HepG2 (cell line): ENCODE data around the gene DIPK1C. TPM values are rescaled to one million over a fixed set of nuclear protein-coding genes. Genes with fewer than 3 reads are reported as not detected.

Source experiments
- ATAC-seq: fragments of 200-7000 bp; cut with Tn5 transposase; 3 replicates; pipeline ENCODE4 v1.9.1; 2020; ENCODE audit warnings: mild to moderate bottlenecking, moderate library complexity
- BruUV-seq: library from RNA; stranded (reverse); fragments of 400-500 nt; replicated peaks from 2 replicates; lab custom pipeline; 2021; lab: Mats Ljungman, UMichigan
- CTCF ChIA-PET: fragments of 300-600 bp; formaldehyde crosslinking; extraction: SDS; loops from one replicate; lab custom pipeline; 2021; ENCODE audit warnings: low total read pairs, inconsistent platforms, low intra/inter-chr PET ratio; lab: Yijun Ruan, JAX
- POLR2A ChIA-PET: fragments of 350-600 bp; sonication (Branson Sonifier 250); formaldehyde crosslinking; loops from one replicate; lab custom pipeline; 2020; ENCODE audit warnings: antibody characterized with exemption, inconsistent platforms; lab: Yijun Ruan, JAX
- DNase-seq: peaks from one replicate; pipeline ENCODE4 v3.0.0-alpha.2; 2015; ENCODE audit warnings: low spot score
- FAIRE-seq: peaks from 3 replicates; lab custom pipeline; 2011; peaks lifted over from hg19 to GRCh38; lab: Jason Lieb, UNC
- H2AFZ ChIP-seq: one replicate; pipeline ENCODE4 v1.6.1; 2011; ENCODE audit warnings: low read length, inconsistent platforms
- H3K27ac ChIP-seq: fragments of 300-600 bp; 3 replicates; pipeline ENCODE4 v1.8.0; 2011; ENCODE audit warnings: mixed run types, mild to moderate bottlenecking, mixed read lengths, low read length, inconsistent platforms; ENCODE audit not compliant: insufficient read depth; ENCODE audit errors: extremely low read length
- H3K27me3 ChIP-seq, 2 experiments: fragments of 200-600 bp in 1 of 2; 2 replicates in 1 of 2; 3 replicates in 1 of 2; pipeline versions ENCODE4 v1.6.0 to v1.8.0; 2011; ENCODE audit warnings: low read length in 2 of 2, mild to moderate bottlenecking in 2 of 2, moderate library complexity in 2 of 2, inconsistent platforms in 1 of 2; ENCODE audit not compliant: insufficient read depth in 2 of 2, control insufficient read depth in 1 of 2
- H3K36me3 ChIP-seq, 2 experiments: fragments of 200-600 bp in 1 of 2; replicated peaks in 1 of 2; 2 replicates in 1 of 2; 3 replicates in 1 of 2; pipeline versions ENCODE4 v1.5.1 to v1.8.0; 2011; ENCODE audit warnings: low read length in 2 of 2, inconsistent platforms in 1 of 2; ENCODE audit not compliant: insufficient read depth in 2 of 2, control insufficient read depth in 1 of 2
- H3K4me1 ChIP-seq: 2 replicates; pipeline ENCODE4 v1.5.1; 2012; ENCODE audit warnings: low read length, inconsistent platforms; ENCODE audit not compliant: insufficient read depth
- H3K4me2 ChIP-seq: 2 replicates; pipeline ENCODE4 v1.6.0; 2011; ENCODE audit warnings: low read depth, low read length, inconsistent platforms
- H3K4me3 ChIP-seq, 3 experiments: fragments of 200-600 bp in 1 of 3; sonication (generic), shearing (Covaris generic) in 1 of 3; replicated peaks in 1 of 3; 2 replicates each; pipeline ENCODE4 v1.5.1; 2011 to 2016; ENCODE audit warnings: low read length in 3 of 3, inconsistent platforms in 2 of 3, low read depth in 2 of 3, mild to moderate bottlenecking in 2 of 3, control low read depth in 1 of 3, mixed read lengths in 1 of 3; ENCODE audit not compliant: insufficient read depth in 1 of 3
- H3K79me2 ChIP-seq: one replicate; pipeline ENCODE4 v1.6.1; 2011; ENCODE audit warnings: low read length, inconsistent platforms; ENCODE audit not compliant: insufficient read depth
- H3K9ac ChIP-seq: 2 replicates; pipeline ENCODE4 v1.6.0; 2011; ENCODE audit warnings: mild to moderate bottlenecking, low read depth, low read length, inconsistent platforms; ENCODE audit not compliant: insufficient read depth
- H3K9me3 ChIP-seq: 2 replicates; pipeline ENCODE4 v1.5.1; 2012; ENCODE audit warnings: mild to moderate bottlenecking, low read length
- H4K20me1 ChIP-seq: 2 replicates; pipeline ENCODE4 v1.6.0; 2011; ENCODE audit warnings: inconsistent platforms, mild to moderate bottlenecking, low read length, moderate library complexity; ENCODE audit not compliant: insufficient read depth
- BCL6 ChIP-seq: IDR thresholded peaks from 2 replicates; pipeline ENCODE4 v1.6.1; 2016; ENCODE audit warnings: missing genetic modification reagents, missing compliant biosample characterization
- DR1 ChIP-seq: sonication (generic); formaldehyde crosslinking; IDR thresholded peaks from 2 replicates; pipeline ENCODE4 v1.8.0; 2021; ENCODE audit warnings: mild to moderate bottlenecking, missing genetic modification reagents, inconsistent platforms
- ISL2 ChIP-seq: sonication (generic); formaldehyde crosslinking; IDR thresholded peaks from 2 replicates; pipeline ENCODE4 v1.5.0; 2020; ENCODE audit warnings: missing genetic modification reagents
- KDM2A ChIP-seq: sonication (generic); formaldehyde crosslinking; IDR thresholded peaks from 2 replicates; pipeline ENCODE4 v1.4.0; 2020; ENCODE audit warnings: low read depth, missing genetic modification reagents, borderline replicate concordance
- NFE2L1 ChIP-seq: sonication (generic); formaldehyde crosslinking; IDR thresholded peaks from 2 replicates; pipeline ENCODE4 v1.4.0; 2020; ENCODE audit warnings: missing genetic modification reagents, mild to moderate bottlenecking, borderline replicate concordance
- PAF1 ChIP-seq: IDR thresholded peaks from 2 replicates; pipeline ENCODE4 v1.6.1; 2016; ENCODE audit warnings: missing genetic modification reagents, missing compliant biosample characterization
- POGZ ChIP-seq: sonication (generic); formaldehyde crosslinking; IDR thresholded peaks from 2 replicates; pipeline ENCODE4 v1.4.0; 2020; ENCODE audit warnings: mild to moderate bottlenecking, missing genetic modification reagents
- ZBTB20 ChIP-seq: sonication (generic); formaldehyde crosslinking; IDR thresholded peaks from 2 replicates; pipeline ENCODE4 v1.8.1; 2023; ENCODE audit warnings: missing genetic modification reagents, low read depth, mild to moderate bottlenecking, borderline replicate concordance
- ZFP37 ChIP-seq: sonication (generic); formaldehyde crosslinking; IDR thresholded peaks from 2 replicates; pipeline ENCODE4 v1.4.0; 2020; ENCODE audit warnings: missing genetic modification reagents, borderline replicate concordance
- ZFP41 ChIP-seq: sonication (generic); formaldehyde crosslinking; IDR thresholded peaks from 2 replicates; pipeline ENCODE4 v1.4.0; 2020; ENCODE audit warnings: mild to moderate bottlenecking, missing genetic modification reagents, borderline replicate concordance
- ZFP62 ChIP-seq: sonication (generic); formaldehyde crosslinking; IDR thresholded peaks from 2 replicates; pipeline ENCODE4 v1.4.0; 2020; ENCODE audit warnings: missing genetic modification reagents
- ZMAT3 ChIP-seq: sonication (generic); formaldehyde crosslinking; conservative IDR thresholded peaks from 2 replicates; pipeline ENCODE4 v1.7.0; 2021; ENCODE audit warnings: missing genetic modification reagents
- ZMYM2 ChIP-seq: sonication (generic); formaldehyde crosslinking; IDR thresholded peaks from 2 replicates; pipeline ENCODE4 v1.8.0; 2022; ENCODE audit warnings: mild to moderate bottlenecking, missing genetic modification reagents
- ZNF160 ChIP-seq: sonication (generic); formaldehyde crosslinking; IDR thresholded peaks from 2 replicates; pipeline ENCODE4 v1.8.0; 2022; ENCODE audit warnings: mild to moderate bottlenecking, inconsistent platforms, missing genetic modification reagents
- ZNF331 ChIP-seq: sonication (generic); formaldehyde crosslinking; IDR thresholded peaks from 2 replicates; pipeline ENCODE4 v1.4.0; 2020; ENCODE audit warnings: missing genetic modification reagents
- ZNF605 ChIP-seq: sonication (generic); formaldehyde crosslinking; IDR thresholded peaks from 2 replicates; pipeline ENCODE4 v1.8.0; 2022; ENCODE audit warnings: mild to moderate bottlenecking, missing genetic modification reagents
- ZNF644 ChIP-seq: IDR thresholded peaks from 2 replicates; pipeline ENCODE4 v1.6.1; 2016; ENCODE audit warnings: low read depth
- ZNF816 ChIP-seq: sonication (generic); formaldehyde crosslinking; IDR thresholded peaks from 2 replicates; pipeline ENCODE4 v1.8.0; 2022; ENCODE audit warnings: missing genetic modification reagents, mild to moderate bottlenecking, borderline replicate concordance
- ZSCAN20 ChIP-seq: sonication (generic); formaldehyde crosslinking; IDR thresholded peaks from 2 replicates; pipeline ENCODE4 v1.4.0; 2020; ENCODE audit warnings: missing genetic modification reagents, mild to moderate bottlenecking, borderline replicate concordance
- WGBS: methylation state at CpG from one replicate; pipeline ENCODE4 v1.1.6; 2017; ENCODE audit warnings: low lambda C conversion rate; 5-methylcytosine and 5-hydroxymethylcytosine counted together
- in situ Hi-C: cut with HindIII; loops from 2 replicates; pipeline ENCODE4 v1.10.0; 2017; ENCODE audit warnings: low pct_unique_long_range_greater_than_20kb; ENCODE audit not compliant: extremely low pct_ligation_motif_present
- intact Hi-C: fragments of 100-400 bp; cut with micrococcal nuclease; formaldehyde crosslinking; loops from one replicate; pipeline ENCODE4 v1.10.0; 2022; ENCODE audit not compliant: unreplicated experiment
- polyA plus RNA-seq, 8 experiments: library from polyadenylated mRNA; depleted of rRNA in 3 of 8; stranded (reverse) in 7 of 8; unstranded in 1 of 8; fragments of >200 nt; fragmentation: Illumina TruSeq in 4 of 8; extraction: Trizol in 4 of 8; gene quantifications; 2 replicates each; pipeline versions ENCODE4 v1.2.1 to v1.2.3, GENCODE V29; 2011 to 2016; ENCODE audit warnings: low read depth in 4 of 8, missing spikeins in 1 of 8, mixed read lengths in 1 of 8; ENCODE audit not compliant: insufficient read depth in 1 of 8
- total RNA-seq, 5 experiments: library from RNA; depleted of rRNA; stranded (reverse); fragments of >200 nt; fragmentation: Illumina TruSeq; extraction: Trizol; gene quantifications; 2 replicates each; pipeline ENCODE4 v1.2.3, GENCODE V29; 2016; ENCODE audit warnings: low read depth in 1 of 5
- TF ChIP-seq, protein P1 (sequence below): sonication (generic); formaldehyde crosslinking; IDR thresholded peaks from 2 replicates; pipeline ENCODE4 v1.8.1; 2023; ENCODE audit warnings: mild to moderate bottlenecking, missing genetic modification reagents, borderline replicate concordance
- TF ChIP-seq, protein P2 (sequence below): sonication (generic); formaldehyde crosslinking; IDR thresholded peaks from 2 replicates; pipeline ENCODE4 v1.4.0; 2020; ENCODE audit warnings: mild to moderate bottlenecking, missing genetic modification reagents
- TF ChIP-seq, protein P3 (sequence below): sonication (generic); formaldehyde crosslinking; IDR thresholded peaks from 2 replicates; pipeline ENCODE4 v1.4.0; 2020; ENCODE audit warnings: mild to moderate bottlenecking, low read depth, missing genetic modification reagents
- TF ChIP-seq, protein P4 (sequence below): IDR thresholded peaks from 2 replicates; pipeline ENCODE4 v1.6.1; 2016; ENCODE audit warnings: low read depth

The DIPK1C gene
- total and polyA plus RNA-seq, 2 of the 13 experiments (the other 11 are each of a cell fraction or from before 2014, with no cell fraction given) = 1.8 TPM; not detected in 1

DNA sequence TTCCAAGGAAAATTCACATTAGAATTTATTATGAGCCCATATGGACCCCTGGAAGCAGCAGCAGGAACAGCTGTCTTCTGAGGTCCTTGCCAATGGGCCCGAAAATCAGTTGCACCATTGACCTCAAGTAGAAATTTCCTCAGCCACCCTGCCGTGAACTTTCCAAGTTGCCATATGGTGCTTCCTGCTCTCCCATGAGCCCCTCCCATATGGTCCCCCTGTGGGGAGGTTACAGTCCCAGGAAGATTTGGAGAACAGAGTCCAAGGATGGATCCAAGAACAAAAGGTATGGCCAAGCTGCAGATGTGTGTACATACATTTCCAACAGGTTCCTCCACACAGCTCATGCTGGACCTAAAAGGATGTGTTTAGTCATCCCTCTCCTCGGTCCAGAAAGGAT lies 34.6 kb downstream of the DIPK1C start (continued):
- TF ChIP-seq ZNF605 (CRISPR knock-in tag) (no peak), NFE2L1 (no peak), ZNF644 (CRISPR knock-in tag) (no peak), ZNF331 (CRISPR knock-in tag) (no peak), ZFP62 (no peak), POGZ (CRISPR knock-in tag) (no peak), ZNF816 (CRISPR knock-in tag) (no peak)
- TF ChIP-seq, protein P1, sequence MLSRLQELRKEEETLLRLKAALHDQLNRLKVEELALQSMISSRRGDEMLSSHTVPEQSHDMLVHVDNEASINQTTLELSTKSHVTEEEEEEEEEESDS (CRISPR knock-in tag) = no peak
- TF ChIP-seq, protein P2, sequence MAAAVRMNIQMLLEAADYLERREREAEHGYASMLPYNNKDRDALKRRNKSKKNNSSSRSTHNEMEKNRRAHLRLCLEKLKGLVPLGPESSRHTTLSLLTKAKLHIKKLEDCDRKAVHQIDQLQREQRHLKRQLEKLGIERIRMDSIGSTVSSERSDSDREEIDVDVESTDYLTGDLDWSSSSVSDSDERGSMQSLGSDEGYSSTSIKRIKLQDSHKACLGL (CRISPR knock-in tag) = no peak

DNA sequence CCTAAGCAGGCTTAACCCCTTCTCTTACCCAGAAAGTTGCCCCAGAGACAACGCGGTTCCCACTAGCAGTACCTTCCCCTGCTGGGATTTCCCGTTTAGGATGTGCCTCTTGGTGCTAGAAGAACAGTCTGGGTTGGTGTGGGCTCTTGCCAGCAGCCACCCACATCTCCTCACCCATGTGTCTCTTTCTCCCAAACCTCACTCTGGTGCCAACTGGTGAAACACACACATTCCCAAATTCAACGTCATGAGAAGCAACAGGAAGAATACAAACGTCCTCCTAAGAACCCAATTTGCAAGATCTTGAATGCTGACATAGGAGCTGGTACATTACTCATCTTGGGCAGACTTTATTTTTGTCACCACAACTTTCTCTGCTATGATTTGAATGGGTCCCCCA lies 36.2 kb downstream of the DIPK1C start:
- Histone ChIP-seq H3K27ac (no peak overlapping the region), H3K36me3 (no peaks in the 10 kb centered on the region), H3K27me3 (peaks cover 3 to 33% of the 10 kb centered on the region in 2 experiments; a peak in 3 of 5 replicates), H4K20me1 (no peaks in the 10 kb centered on the region), H3K4me1 (no peaks in the 10 kb centered on the region), H3K9ac (no peak overlapping the region), H3K9me3 (no peaks in the 10 kb centered on the region), H3K4me2 (no peak overlapping the region), H3K79me2 (no peaks in the 10 kb centered on the region), H3K4me3 (no peak overlapping the region), H2AFZ (no peak overlapping the region)
- CTCF ChIA-PET = no interaction called here
- WGBS = 31% methylated on average over 5 of the region's 5 CpGs
- POLR2A ChIA-PET = no interaction called here
- ATAC-seq = no peak
- TF ChIP-seq ZBTB20 (CRISPR knock-in tag) (no peak), ZFP41 (CRISPR knock-in tag) (no peak), ZFP37 (CRISPR knock-in tag) (no peak), PAF1 (CRISPR knock-in tag) (no peak), ZSCAN20 (CRISPR knock-in tag) (no peak), KDM2A (CRISPR knock-in tag) (no peak), ISL2 (CRISPR knock-in tag) (no peak), BCL6 (CRISPR knock-in tag) (no peak), ZMAT3 (CRISPR knock-in tag) (no peak), DR1 (CRISPR knock-in tag) (no peak), ZMYM2 (CRISPR knock-in tag) (no peak), ZNF160 (no peak)
- TF ChIP-seq, protein P3, sequence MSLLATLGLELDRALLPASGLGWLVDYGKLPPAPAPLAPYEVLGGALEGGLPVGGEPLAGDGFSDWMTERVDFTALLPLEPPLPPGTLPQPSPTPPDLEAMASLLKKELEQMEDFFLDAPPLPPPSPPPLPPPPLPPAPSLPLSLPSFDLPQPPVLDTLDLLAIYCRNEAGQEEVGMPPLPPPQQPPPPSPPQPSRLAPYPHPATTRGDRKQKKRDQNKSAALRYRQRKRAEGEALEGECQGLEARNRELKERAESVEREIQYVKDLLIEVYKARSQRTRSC (CRISPR knock-in tag) = no peak
- TF ChIP-seq, protein P4, sequence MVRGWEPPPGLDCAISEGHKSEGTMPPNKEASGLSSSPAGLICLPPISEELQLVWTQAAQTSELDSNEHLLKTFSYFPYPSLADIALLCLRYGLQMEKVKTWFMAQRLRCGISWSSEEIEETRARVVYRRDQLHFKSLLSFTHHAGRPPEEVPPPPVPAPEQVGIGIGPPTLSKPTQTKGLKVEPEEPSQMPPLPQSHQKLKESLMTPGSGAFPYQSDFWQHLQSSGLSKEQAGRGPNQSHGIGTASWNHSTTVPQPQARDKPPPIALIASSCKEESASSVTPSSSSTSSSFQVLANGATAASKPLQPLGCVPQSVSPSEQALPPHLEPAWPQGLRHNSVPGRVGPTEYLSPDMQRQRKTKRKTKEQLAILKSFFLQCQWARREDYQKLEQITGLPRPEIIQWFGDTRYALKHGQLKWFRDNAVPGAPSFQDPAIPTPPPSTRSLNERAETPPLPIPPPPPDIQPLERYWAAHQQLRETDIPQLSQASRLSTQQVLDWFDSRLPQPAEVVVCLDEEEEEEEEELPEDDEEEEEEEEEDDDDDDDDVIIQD (CRISPR knock-in tag) = no peak
- in situ Hi-C loops (no loop called here), intact Hi-C loops (no loop called here)
- DNase-seq = no peak
- no TSS peak for BruUV-seq
- no peak for FAIRE-seq
